ENCODE results near the gene KSR2.
"Not testable (repeated sequence)": the region's sequence is repeated elsewhere in the genome, so short reads cannot be mapped to it uniquely, and the experiment has no call there.

The KSR2 gene

DNA sequence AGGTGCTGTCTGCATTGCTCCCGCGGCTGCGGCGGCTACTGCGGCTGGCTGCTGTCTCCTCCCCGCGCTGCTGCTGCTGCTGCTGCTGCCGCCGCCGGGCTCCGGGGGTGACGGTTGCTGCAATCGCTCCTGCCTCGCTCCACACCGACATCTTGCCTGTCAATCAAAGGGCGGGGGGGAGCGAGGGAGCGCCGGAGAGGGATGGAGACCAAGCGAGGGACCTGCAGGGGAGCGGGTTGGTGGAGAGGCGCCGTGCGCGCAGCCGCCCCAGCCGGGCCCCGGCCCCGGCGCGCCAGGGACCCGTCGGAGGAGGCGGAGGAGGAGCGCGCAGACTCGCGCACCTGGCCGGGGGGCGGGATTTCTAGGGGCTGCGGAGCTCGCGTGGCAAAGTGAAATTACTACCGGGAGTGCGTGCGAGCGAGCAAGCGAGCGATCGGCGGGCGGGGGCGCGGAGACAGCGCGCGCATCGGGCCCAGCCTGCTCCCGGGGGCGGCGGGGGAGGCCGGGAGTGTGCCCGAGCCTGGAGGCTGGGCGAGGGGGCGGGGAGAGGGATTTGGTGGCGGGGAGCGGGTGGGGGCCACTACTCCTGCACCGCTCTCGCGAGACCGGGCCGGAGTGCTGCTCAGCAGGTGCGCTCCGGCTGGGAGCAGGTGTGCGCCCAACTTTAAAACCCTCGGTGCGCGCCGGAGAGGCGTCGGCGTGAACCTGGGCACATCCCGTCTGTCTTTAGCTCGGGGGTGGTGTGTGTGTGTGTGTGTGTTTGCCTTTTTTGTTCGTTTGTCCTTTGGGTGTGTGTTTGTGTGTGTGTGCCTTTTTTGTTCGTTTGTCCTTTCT is at the start of gene KSR2:
Gene KSR2, minus strand, starts transcription at position 165 of the 834 bp plus-strand sequence. CDS start 735 bp downstream, outside the sequence.
- peak; percentile 92 to 99 for DNase-seq

- no peak for DNase-seq
Measured at GRCh38 chr12:118017926-118018325, 49.1 kb upstream of the KSR2 start.

DNA sequence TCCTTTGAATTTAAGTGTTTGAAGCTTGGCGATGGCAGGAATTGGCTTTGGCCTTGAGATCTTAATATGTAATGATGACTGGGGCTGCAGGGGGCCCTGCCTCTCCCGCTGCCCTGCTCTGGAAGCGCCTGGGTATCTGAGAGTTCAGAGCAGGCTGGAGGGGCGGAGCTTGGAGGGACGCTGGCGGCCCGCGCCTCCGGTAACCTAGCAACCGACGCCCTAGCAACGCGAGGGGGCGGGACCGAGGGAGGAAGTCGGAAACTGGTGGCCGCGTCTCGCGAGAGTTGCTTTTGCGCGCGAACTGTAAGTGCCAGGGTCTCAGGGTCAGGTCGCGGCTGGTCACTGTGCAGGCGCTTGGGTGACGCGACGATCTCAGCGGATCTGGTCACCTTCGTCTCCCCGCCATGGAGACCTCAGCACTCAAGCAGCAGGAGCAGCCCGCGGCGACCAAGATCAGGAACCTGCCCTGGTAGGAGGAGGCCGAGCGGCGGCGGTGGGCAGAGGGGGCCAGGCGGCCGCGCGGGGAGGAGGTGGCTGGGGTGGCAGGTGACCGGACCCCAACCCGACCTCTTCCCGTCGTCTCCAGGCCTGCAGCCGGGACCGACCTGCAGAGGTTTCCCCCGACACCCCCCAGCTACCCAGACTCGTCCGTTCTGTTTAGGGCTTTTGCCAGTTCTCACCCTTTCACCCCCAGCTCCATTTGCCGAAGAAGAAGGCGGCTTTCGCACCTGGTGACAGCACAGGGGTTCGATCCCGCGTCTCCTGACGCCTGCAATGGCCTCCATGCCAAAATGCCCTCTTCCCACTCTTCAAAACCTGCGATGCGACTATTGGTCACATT is 47.9 kb upstream of the KSR2 start, which contains the start of gene RFC5:
Gene RFC5, plus strand, starts transcription at position 280 of the 841 bp plus-strand sequence. Its CDS starts 125 bp downstream, at position 405.
- DNase-seq, result peak; percentile 96 to 100

DNA sequence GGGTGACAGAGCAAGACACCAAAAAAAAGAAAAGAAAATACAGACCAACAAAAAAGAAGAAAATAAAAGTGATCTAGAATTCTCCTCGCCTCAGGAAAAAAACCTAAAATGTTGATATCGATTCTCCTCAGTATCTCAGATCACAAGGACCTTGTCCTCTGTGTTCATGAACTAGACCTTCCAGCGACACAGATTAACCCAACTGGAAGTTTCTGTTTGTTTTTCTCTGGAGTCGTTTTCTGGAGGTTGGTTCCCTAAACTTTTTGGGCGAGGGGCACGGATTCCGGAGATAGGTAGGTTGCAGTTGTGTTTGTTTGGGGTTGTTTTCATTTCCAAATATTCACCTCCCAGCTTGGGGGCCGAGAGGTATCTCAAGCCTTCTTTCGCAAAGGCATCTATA is 47.2 kb upstream of the KSR2 start:
- no peak for DNase-seq

GRCh38 chr12:118015306-118015705 is 46.5 kb upstream of the KSR2 start:
- DNase-seq, result no peak

GRCh38 chr12:118013283-118013682 is 44.5 kb upstream of the KSR2 start:
- no peak for DNase-seq

DNA sequence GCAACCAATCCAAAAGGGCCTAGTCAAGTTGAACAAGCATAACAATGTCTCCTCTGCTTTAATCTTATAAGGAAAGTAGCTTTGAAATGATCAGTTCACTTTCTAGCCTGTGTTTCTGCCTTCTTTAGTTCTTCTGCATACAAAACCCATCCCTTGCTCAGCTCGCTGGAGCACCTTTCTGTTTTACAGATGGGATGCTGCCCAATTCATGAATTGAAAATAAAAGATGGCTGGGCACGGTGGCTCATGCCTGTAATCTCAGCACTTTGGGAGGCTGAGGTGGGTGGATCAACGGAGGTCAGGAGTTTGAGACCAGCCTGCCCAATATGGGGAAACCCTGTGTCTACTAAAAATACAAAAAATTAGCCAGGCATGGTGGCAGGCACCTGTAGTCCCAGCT is 43.2 kb upstream of the KSR2 start:
- DNase-seq, result no peak

- DNase-seq, result no peak
Measured at GRCh38 chr12:118011377-118011776, 42.6 kb upstream of the KSR2 start.

DNA sequence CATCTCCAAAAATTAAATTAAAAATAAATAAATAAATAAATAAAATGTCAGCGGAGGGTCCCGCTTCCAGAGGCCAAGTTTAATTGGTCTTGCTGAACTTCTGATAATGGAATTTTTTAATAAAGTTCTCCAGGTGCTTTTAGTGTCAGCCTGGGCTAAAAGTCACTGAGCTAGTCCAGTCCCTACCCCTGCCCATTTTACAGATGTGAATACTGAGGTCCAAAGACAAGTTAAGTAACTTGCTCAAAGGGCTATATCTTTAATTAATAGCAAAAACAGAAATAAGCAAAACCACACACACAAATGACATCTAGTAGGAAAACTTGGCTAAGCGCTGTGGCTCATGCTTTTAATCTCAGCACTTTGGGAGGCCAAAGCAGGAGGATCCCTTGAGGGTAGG is 42.1 kb upstream of the KSR2 start:
- no peak for DNase-seq

GRCh38 chr12:117999806-118000205 is 31.0 kb upstream of the KSR2 start:
- DNase-seq, result not testable (repeated sequence)

- DNase-seq, result no peak
Measured at GRCh38 chr12:117998719-117999118, 29.9 kb upstream of the KSR2 start.

GRCh38 chr12:117994551-117995438 is 26.0 kb upstream of the KSR2 start:
- DNase-seq, result no peak

DNA sequence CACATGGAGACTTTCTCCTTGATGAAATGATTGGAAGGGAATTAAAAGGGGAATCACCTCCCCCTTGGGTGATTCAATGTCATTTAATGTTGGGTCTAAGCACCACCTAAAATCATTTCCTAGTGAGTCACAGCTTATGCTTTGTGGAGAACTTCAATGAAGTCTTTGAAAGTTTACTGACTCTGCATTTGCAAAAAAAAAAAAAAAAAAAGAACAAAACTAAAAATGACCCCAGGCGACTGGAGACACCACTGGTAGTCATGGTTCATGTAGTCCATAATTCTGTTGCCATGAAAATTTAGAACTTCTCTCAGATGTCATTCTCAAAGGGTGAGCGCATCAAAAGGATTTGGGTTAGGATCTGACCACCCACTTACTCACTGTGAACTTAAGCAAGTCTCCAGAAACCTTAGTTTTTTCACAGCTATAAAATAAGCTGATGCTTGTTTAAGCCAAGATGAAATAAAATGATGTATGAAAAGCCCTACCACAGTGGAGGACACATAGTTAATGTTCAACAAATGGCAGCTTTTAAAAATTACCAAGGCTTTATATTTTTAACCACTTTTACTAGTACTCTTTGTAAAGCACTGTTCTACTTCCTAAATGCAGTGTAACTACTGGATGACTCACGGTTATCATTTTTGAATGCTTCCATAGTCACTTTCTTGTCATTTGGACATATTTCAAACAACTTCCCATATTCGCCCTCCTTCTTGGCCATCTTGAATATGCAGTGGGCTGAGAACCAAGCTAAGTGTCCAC is 18.1 kb upstream of the KSR2 start:
- no peak for DNase-seq

DNA sequence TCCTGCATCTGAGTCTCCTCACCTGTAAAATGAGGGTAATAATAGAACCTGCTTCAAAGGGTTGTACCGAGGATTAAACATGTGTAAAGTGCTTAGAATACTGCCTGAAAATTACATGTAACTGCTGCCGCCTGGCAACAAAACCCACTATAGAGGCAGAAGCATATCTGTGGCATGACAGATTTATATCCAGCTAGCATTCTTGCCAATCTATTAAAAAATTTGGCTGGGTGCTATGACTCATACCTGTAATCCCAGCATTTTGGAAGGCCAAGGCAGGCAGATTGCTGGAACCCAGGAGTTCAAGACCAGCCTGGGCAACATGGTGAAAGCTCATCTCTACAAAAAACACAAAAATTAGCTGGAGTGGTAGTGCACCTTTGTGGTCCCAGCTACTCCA is 16.4 kb upstream of the KSR2 start:
- no peak for DNase-seq

- DNase-seq, result no peak
Measured at GRCh38 chr12:117981267-117981666, 12.5 kb upstream of the KSR2 start.

- DNase-seq, result peak in 1 of 2 experiments; percentile 11
Measured at GRCh38 chr12:117980616-117981015, 11.8 kb upstream of the KSR2 start.

GRCh38 chr12:117977373-117977772 is 8.6 kb upstream of the KSR2 start:
- DNase-seq, result no peak

DNA sequence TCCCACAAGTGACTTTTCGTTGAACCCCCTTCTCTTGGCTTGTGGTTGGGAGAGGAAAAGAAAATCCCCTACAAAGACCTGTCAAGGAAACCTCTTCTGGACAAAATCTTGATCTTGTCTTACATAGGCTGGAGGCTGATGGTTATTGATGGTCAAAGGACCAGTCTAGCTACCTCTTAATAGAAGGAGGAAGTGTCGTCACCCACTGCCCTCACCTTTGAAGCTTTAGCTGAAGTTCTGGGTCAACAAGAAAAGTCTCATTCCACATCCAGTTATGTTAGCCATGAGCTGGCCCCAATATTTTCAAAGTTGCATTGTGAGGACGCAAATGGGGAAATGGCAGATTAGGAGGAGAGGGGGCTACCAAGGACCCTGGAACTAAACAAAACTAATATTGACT is 6.2 kb upstream of the KSR2 start:
- no peak for DNase-seq

DNA sequence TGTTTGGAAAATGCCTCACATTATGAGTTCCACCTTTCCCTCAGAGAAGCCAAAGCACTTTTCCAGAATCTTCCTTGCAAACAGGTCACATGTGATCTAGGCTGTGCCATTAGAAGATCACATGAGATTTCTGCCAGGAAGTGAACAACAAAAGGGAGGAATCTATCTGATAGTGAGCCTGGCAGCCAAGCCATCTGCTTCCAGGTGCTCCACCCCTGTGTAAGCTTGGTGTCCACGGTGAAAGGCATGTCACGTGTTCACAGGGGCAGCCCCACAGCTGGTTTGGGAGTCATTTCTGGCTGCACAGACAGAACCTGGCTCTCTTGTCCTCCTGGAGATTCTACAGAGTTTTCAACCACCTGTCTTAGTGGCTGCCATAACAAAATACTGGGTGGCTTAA is 3.5 kb upstream of the KSR2 start:
- no peak for DNase-seq

DNA sequence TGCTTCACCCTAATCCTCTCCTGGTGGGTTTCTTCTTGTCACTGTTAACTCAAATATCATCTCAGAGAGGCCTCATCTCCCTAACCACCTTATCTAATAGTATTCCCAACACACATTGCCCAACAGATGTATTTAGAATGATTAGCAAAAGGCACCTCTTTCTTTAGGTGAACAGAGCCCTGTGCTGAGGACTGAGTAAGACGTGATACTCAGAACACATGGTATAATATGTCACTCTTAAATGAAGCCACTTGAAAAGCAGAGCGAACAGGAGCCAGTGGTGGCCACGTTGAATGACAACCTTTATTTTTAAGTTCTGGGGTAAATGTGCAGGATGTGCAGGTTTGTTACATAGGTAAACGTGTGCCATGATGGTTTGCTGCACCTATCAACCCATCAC is 1.5 kb upstream of the KSR2 start:
- DNase-seq, result no peak

GRCh38 chr12:117968151-117968789 is 520 bp downstream of the KSR2 start:
- DNase-seq, result peak in 1 of 2 experiments; percentile 20
